OCI-M1 (cell line): ENCODE measurements around the gene RNF40.
"Not testable (repeated sequence)": the region's sequence is repeated elsewhere in the genome, so short reads cannot be mapped to it uniquely, and the experiment has no call there.

Experiments
- DNase-seq: peaks from one replicate; lab custom pipeline; 2025; lab: John Stamatoyannopoulos, UW

The RNF40 gene

GRCh38 chr16:30782486-30783279, 20.6 kb downstream of the RNF40 start:
- DNase-seq: no peak

- no peak for DNase-seq
Observed at GRCh38 chr16:30783280-30784109, 21.4 kb downstream of the RNF40 start.

- no peak for DNase-seq
Observed at GRCh38 chr16:30784215-30784614, 22.1 kb downstream of the RNF40 start.

GRCh38 chr16:30785126-30786106, 23.3 kb downstream of the RNF40 start:
- no peak for DNase-seq

- peak; percentile 44 for DNase-seq
Observed at GRCh38 chr16:30786115-30786935, 24.2 kb downstream of the RNF40 start.

DNA sequence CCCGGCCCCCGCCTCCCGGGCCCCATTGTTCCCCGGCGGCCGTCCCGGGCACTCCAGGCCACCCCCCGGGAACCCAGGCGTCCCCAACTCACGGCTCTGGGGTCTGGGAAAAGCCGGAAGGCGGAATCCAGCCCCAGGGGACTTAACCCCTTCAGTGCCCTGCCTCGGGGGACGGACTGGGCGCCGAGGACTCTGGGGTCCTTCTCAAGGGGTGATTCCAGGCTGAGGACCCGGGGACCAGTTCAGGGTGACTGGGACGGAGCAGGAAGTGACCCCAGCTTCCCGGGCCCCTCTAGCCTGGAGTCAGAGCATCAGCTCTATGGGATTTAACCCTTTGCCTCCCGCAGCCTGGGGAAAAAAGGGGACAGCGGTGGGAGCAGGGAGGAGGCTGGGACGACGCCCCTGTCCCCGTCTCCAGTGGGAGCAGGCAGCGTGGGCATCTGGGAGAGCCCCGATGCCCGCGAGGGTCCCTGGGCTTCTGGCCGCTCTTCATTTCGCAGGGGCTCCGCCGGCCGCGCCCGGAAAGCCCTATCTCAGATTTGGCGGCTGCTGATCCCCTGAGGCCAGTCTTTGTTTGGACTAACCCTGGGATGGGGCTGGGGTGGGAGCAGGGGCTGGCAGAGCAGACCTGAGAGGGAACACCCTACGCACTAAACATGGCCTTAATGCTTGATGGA, 25.0 kb downstream of the RNF40 start, which contains the start of gene ZNF629:
Gene ZNF629, minus strand, starts transcription at position 270 of the 677 bp plus-strand sequence. CDS start 2,723 bp downstream, outside the sequence.
- peak; percentile 78 for DNase-seq

DNA sequence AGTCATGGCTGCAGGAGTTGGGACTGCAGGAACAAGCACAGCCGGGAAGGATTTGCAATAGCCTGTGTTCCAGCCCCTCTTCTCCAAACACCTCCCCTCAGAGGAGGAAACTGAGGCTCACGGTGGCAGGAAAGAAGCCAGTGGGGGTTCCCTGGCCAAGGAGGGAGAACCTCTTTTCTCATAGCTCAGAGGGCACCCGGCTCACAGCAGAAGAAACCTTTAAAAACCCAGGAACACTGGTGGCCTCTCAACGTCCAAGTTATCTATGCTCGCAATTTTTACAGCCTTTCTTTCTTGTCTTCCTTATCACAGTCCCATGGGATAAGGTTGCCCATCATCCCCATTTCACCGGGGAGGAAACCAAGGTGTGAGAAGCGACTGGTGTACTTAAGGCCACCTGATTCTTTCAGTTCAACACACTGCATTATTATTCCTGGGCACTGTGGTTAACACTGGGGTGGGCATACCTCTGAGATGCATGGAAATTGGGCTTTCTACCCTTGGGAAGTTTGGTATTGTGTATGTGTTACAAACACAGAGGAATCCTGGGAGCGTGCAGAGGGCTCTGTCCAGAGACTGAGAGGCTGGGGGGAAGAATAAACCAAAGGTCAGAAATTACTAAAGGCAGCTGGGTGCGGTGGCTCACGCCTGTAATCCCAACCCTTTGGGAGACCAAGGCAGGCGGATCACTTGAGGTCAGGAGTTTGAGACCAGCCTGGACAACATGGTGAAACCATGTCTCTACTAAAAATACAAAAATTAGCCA, 25.7 kb downstream of the RNF40 start:
- no peak for DNase-seq

- DNase-seq: no peak
Observed at GRCh38 chr16:30793508-30794069, 31.5 kb downstream of the RNF40 start.

- DNase-seq: no peak
Observed at GRCh38 chr16:30794634-30795033, 32.5 kb downstream of the RNF40 start.

- DNase-seq: peak; percentile 37
Observed at GRCh38 chr16:30797670-30798309, 35.7 kb downstream of the RNF40 start.

- DNase-seq: no peak
Observed at GRCh38 chr16:30802936-30803335, 40.8 kb downstream of the RNF40 start.

DNA sequence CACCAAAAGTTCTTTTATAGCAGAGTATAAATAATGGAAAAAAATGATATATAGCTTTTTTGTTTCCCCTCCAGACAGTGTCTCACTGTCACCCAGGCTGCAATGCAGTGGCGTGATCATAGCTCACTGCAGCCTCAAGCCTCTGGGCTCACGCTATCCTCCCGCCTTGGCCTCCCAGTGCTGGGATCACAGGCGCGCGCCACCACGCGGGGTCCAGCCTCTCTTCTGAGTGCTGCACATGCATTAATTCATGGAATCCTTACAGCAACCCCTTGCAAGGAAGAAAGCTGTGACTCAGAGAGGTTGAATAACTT, 42.9 kb downstream of the RNF40 start:
- no peak for DNase-seq

- peak; percentile 93 for DNase-seq
Observed at GRCh38 chr16:30805370-30806169, 43.4 kb downstream of the RNF40 start.

DNA sequence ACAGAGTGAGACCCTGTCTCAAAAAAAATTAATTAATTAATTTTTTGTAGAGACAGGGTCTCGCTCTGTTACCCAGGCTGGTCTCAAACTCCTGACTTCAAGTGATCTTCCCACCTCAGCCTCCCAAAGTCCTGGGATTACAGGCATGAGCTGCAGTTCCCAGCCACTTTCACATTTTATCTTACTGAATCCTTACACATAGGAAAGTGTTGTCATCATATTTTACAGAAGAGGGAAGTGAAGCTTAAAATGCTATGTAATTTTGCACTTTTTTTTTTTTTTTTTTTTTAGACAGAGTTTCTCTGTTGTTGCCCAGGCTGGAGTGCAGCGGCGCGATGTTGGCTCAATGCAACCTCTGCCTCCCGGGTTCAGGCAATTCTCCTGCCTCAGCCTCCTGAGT, 46.0 kb downstream of the RNF40 start:
- peak; percentile 24 for DNase-seq

DNA sequence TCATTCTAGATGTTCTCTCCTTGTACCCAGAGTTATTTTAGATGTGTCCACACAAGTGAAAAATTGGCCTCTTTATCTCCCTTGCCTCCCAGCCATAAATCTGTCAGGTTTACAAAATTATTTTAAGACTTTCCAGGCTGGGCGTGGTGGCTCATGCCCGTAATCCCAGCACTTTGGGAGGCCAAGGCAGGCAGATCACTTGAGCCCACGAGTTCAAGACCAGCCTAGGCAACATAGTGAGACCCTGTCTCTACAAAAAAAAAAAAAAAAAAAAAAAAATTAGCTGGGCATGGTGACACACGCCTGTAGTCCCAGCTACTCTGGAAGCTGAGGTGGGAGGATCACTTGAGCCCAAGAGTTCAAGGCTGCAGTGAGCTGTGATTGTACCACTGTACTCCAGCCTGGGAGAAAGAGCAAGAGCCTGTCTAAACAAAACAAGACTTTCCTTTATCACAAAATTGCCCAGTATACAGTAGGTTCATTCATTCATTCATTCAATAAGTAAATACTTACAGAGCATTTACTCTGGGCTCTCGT, 46.8 kb downstream of the RNF40 start:
- peak; percentile 48 for DNase-seq

DNA sequence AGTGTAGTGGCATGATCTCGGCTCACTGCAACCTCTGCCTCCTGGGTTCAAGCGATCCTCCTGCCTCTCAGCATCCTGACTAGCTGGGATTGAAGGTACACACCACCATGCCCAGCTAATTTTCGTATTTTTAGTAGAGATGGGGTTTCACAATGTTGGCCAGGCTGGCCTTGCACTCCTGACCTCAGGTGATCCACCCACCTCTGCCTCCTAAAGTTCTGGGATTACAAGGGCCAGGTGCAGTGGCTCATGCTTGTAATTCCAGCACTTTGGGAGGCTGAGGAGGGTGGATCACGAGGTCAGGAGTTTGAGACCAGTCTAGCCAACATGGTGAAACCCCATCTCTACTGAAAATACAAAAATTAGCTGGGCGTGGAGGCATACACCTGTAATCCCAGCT, 47.6 kb downstream of the RNF40 start:
- not testable (repeated sequence) for DNase-seq

- DNase-seq: no peak
Observed at GRCh38 chr16:30813821-30814189, 51.7 kb downstream of the RNF40 start.

GRCh38 chr16:30816769-30817168, 54.6 kb downstream of the RNF40 start:
- DNase-seq: no peak
